Mesodermal cell (in vitro differentiated cells): Measurements from ENCODE around the gene PLEKHH3.
"Not testable (repeated sequence)": the region's sequence is repeated elsewhere in the genome, so short reads cannot be mapped to it uniquely, and the experiment has no call there.

Experiments
- H3K27ac ChIP-seq: 2 replicates; pipeline ENCODE4 v1.7.0; 2013; ENCODE audit warnings: mild to moderate bottlenecking, low read depth, low read length, moderate library complexity; ENCODE audit not compliant: severe bottlenecking
- H3K36me3 ChIP-seq: 2 replicates; pipeline ENCODE4 v1.7.1; 2013; ENCODE audit warnings: mild to moderate bottlenecking, low read length, moderate library complexity; ENCODE audit not compliant: control insufficient read depth, insufficient read depth
- H3K4me1 ChIP-seq: one replicate; pipeline ENCODE4 v1.7.1; 2013; ENCODE audit warnings: mild to moderate bottlenecking, low read length; ENCODE audit not compliant: insufficient read depth, control insufficient read depth, poor library complexity, severe bottlenecking
- H3K4me3 ChIP-seq: 2 replicates; pipeline ENCODE4 v1.7.0; 2013; ENCODE audit warnings: low read length, control low read depth, mild to moderate bottlenecking; ENCODE audit not compliant: insufficient read depth, poor library complexity, severe bottlenecking; ENCODE audit errors: extremely low read depth
- H3K9me3 ChIP-seq: 2 replicates; pipeline ENCODE4 v1.7.1; 2013; ENCODE audit warnings: mild to moderate bottlenecking, low read length, moderate library complexity; ENCODE audit not compliant: control insufficient read depth
- WGBS, 2 experiments: methylation state at CpG; one replicate each; pipeline ENCODE4 v1.1.5; 2013; ENCODE audit warnings: missing lambda C conversion rate in 2 of 2; ENCODE audit not compliant: insufficient coverage in 2 of 2; 5-methylcytosine and 5-hydroxymethylcytosine counted together

Gene PLEKHH3

GRCh38 chr17:42623732-42624596 is 52.8 kb downstream of the PLEKHH3 start:
- no peaks in the 10 kb centered on the region for H3K4me1 ChIP-seq
- H3K4me3 ChIP-seq = no peak overlapping the region
- H3K9me3 ChIP-seq = no peaks in the 10 kb centered on the region
- no peaks in the 10 kb centered on the region for H3K36me3 ChIP-seq
- H3K27ac ChIP-seq = no peak overlapping the region
- WGBS, 2 experiments = 93 to 100% methylated on average over 7 of the region's 7 CpGs

GRCh38 chr17:42623271-42623670 is 53.5 kb downstream of the PLEKHH3 start:
- H3K27ac ChIP-seq = no peak overlapping the region
- no peaks in the 10 kb centered on the region for H3K4me1 ChIP-seq
- WGBS, 2 experiments = 83% methylated on average over 1 of the region's 2 CpGs; no CpG with 5 or more reads in 1 of the 2 experiments

GRCh38 chr17:42621987-42622386 is 54.8 kb downstream of the PLEKHH3 start:
- not testable (repeated sequence) for H3K4me3 ChIP-seq, H3K36me3 ChIP-seq, H3K4me1 ChIP-seq, H3K27ac ChIP-seq, H3K9me3 ChIP-seq
- WGBS, 2 experiments = 84 to 93% methylated on average over 3 of the region's 3 CpGs

More at GRCh38 chr17:42623271-42623670, 53.5 kb downstream of the PLEKHH3 start:
- H3K9me3 ChIP-seq = no peaks in the 10 kb centered on the region
- H3K36me3 ChIP-seq = no peaks in the 10 kb centered on the region
- no peak overlapping the region for H3K4me3 ChIP-seq

- Histone ChIP-seq H3K36me3 (peaks cover 26% of the 10 kb centered on the region), H3K27ac (no peak overlapping the region), H3K9me3 (no peaks in the 10 kb centered on the region), H3K4me3 (no peak overlapping the region), H3K4me1 (no peaks in the 10 kb centered on the region)
- 79% methylated on average over 9 of the region's 9 CpGs for WGBS, 2 experiments
Observed at GRCh38 chr17:42618442-42619150, 58.2 kb downstream of the PLEKHH3 start.

GRCh38 chr17:42617956-42618431 is 58.8 kb downstream of the PLEKHH3 start:
- WGBS, 2 experiments = 86 to 92% methylated on average over 1 to 3 of the region's 4 CpGs

More at GRCh38 chr17:42617956-42618431, 58.8 kb downstream of the PLEKHH3 start:
- Histone ChIP-seq H3K27ac (no peak overlapping the region), H3K36me3 (peaks cover 30% of the 10 kb centered on the region), H3K9me3 (no peaks in the 10 kb centered on the region), H3K4me3 (no peak overlapping the region), H3K4me1 (no peaks in the 10 kb centered on the region)
